ENCODE measurements around the gene MMP28.

Gene MMP28

GRCh38 chr17:35799942-35800341 is 4.5 kb upstream of the MMP28 start:
- DNase-seq: no peak
- H3K27me3 ChIP-seq (replicated peaks; ENCODE audit: control insufficient read depth, insufficient read depth, low read length, poor library complexity, severe bottlenecking): peaks cover 3% of the 10 kb centered on the region
- no peak overlapping the region for H3K27ac ChIP-seq (ENCODE audit: insufficient read depth, low read length, poor library complexity, severe bottlenecking)
- no peaks in the 10 kb centered on the region for H3K36me3 ChIP-seq (ENCODE audit: control insufficient read depth, insufficient read depth, low read length)
- H3K9me3 ChIP-seq (ENCODE audit: control insufficient read depth, low read length): no peaks in the 10 kb centered on the region
- H3K4me1 ChIP-seq (ENCODE audit: control insufficient read depth, insufficient read depth, low read length, poor library complexity, severe bottlenecking): peaks cover 7% of the 10 kb centered on the region
- no peak overlapping the region for H3K4me3 ChIP-seq (ENCODE audit: insufficient read depth, low read depth, low read length, poor library complexity, severe bottlenecking)

- Histone ChIP-seq H3K9me3 (ENCODE audit: control insufficient read depth, low read length) (no peaks in the 10 kb centered on the region), H3K4me3 (ENCODE audit: insufficient read depth, low read depth, low read length, poor library complexity, severe bottlenecking) (no peak overlapping the region), H3K4me1 (ENCODE audit: control insufficient read depth, insufficient read depth, low read length, poor library complexity, severe bottlenecking) (peaks cover 10% of the 10 kb centered on the region), H3K36me3 (ENCODE audit: control insufficient read depth, insufficient read depth, low read length) (no peaks in the 10 kb centered on the region), H3K27ac (ENCODE audit: insufficient read depth, low read length, poor library complexity, severe bottlenecking) (no peak overlapping the region), H3K27me3 (replicated peaks; ENCODE audit: control insufficient read depth, insufficient read depth, low read length, poor library complexity, severe bottlenecking) (peaks cover 9% of the 10 kb centered on the region)
- no peak for DNase-seq
Measured at GRCh38 chr17:35797918-35798317, 2.5 kb upstream of the MMP28 start.

GRCh38 chr17:35797370-35797769 is 1.9 kb upstream of the MMP28 start:
- H3K27me3 ChIP-seq (replicated peaks; ENCODE audit: control insufficient read depth, insufficient read depth, low read length, poor library complexity, severe bottlenecking): peaks cover 9% of the 10 kb centered on the region
- H3K27ac ChIP-seq (ENCODE audit: insufficient read depth, low read length, poor library complexity, severe bottlenecking): no peak overlapping the region
- no peaks in the 10 kb centered on the region for H3K9me3 ChIP-seq (ENCODE audit: control insufficient read depth, low read length)
- no peak for DNase-seq
- peaks cover 10% of the 10 kb centered on the region for H3K4me1 ChIP-seq (ENCODE audit: control insufficient read depth, insufficient read depth, low read length, poor library complexity, severe bottlenecking)
- H3K36me3 ChIP-seq (ENCODE audit: control insufficient read depth, insufficient read depth, low read length): no peaks in the 10 kb centered on the region
- H3K4me3 ChIP-seq (ENCODE audit: insufficient read depth, low read depth, low read length, poor library complexity, severe bottlenecking): no peak overlapping the region

GRCh38 chr17:35796942-35797341 is 1.5 kb upstream of the MMP28 start:
- Histone ChIP-seq H3K4me1 (ENCODE audit: control insufficient read depth, insufficient read depth, low read length, poor library complexity, severe bottlenecking) (peaks cover 10% of the 10 kb centered on the region), H3K9me3 (ENCODE audit: control insufficient read depth, low read length) (no peaks in the 10 kb centered on the region), H3K27me3 (replicated peaks; ENCODE audit: control insufficient read depth, insufficient read depth, low read length, poor library complexity, severe bottlenecking) (peaks cover 9% of the 10 kb centered on the region), H3K36me3 (ENCODE audit: control insufficient read depth, insufficient read depth, low read length) (no peaks in the 10 kb centered on the region), H3K4me3 (ENCODE audit: insufficient read depth, low read depth, low read length, poor library complexity, severe bottlenecking) (no peak overlapping the region), H3K27ac (ENCODE audit: insufficient read depth, low read length, poor library complexity, severe bottlenecking) (no peak overlapping the region)
- no peak for DNase-seq

GRCh38 chr17:35795871-35796265 is 427 bp upstream of the MMP28 start:
- H3K4me1 ChIP-seq (ENCODE audit: control insufficient read depth, insufficient read depth, low read length, poor library complexity, severe bottlenecking): peaks cover 10% of the 10 kb centered on the region
- peaks cover 9% of the 10 kb centered on the region for H3K27me3 ChIP-seq (replicated peaks; ENCODE audit: control insufficient read depth, insufficient read depth, low read length, poor library complexity, severe bottlenecking)

GRCh38 chr17:35793257-35793656 is 2.2 kb downstream of the MMP28 start:
- no peak for DNase-seq
- no peak overlapping the region for H3K4me3 ChIP-seq (ENCODE audit: insufficient read depth, low read depth, low read length, poor library complexity, severe bottlenecking)
- H3K27me3 ChIP-seq (replicated peaks; ENCODE audit: control insufficient read depth, insufficient read depth, low read length, poor library complexity, severe bottlenecking): peaks cover 9% of the 10 kb centered on the region
- no peaks in the 10 kb centered on the region for H3K36me3 ChIP-seq (ENCODE audit: control insufficient read depth, insufficient read depth, low read length)
- H3K4me1 ChIP-seq (ENCODE audit: control insufficient read depth, insufficient read depth, low read length, poor library complexity, severe bottlenecking): peaks cover 10% of the 10 kb centered on the region
- no peaks in the 10 kb centered on the region for H3K9me3 ChIP-seq (ENCODE audit: control insufficient read depth, low read length)
- H3K27ac ChIP-seq (ENCODE audit: insufficient read depth, low read length, poor library complexity, severe bottlenecking): no peak overlapping the region

More at GRCh38 chr17:35795871-35796265, 427 bp upstream of the MMP28 start:
- Histone ChIP-seq H3K9me3 (ENCODE audit: control insufficient read depth, low read length) (no peaks in the 10 kb centered on the region), H3K36me3 (ENCODE audit: control insufficient read depth, insufficient read depth, low read length) (no peaks in the 10 kb centered on the region), H3K4me3 (ENCODE audit: insufficient read depth, low read depth, low read length, poor library complexity, severe bottlenecking) (peak overlapping the region; percentile 62), H3K27ac (ENCODE audit: insufficient read depth, low read length, poor library complexity, severe bottlenecking) (no peak overlapping the region)
- DNase-seq: no peak

GRCh38 chr17:35791681-35792350 is 3.6 kb downstream of the MMP28 start:
- H3K9me3 ChIP-seq (ENCODE audit: control insufficient read depth, low read length): no peaks in the 10 kb centered on the region
- no peak overlapping the region for H3K27ac ChIP-seq (ENCODE audit: insufficient read depth, low read length, poor library complexity, severe bottlenecking)
- H3K36me3 ChIP-seq (ENCODE audit: control insufficient read depth, insufficient read depth, low read length): no peaks in the 10 kb centered on the region
- DNase-seq: no peak
- peaks cover 9% of the 10 kb centered on the region for H3K27me3 ChIP-seq (replicated peaks; ENCODE audit: control insufficient read depth, insufficient read depth, low read length, poor library complexity, severe bottlenecking)
- H3K4me1 ChIP-seq (ENCODE audit: control insufficient read depth, insufficient read depth, low read length, poor library complexity, severe bottlenecking): peaks cover 10% of the 10 kb centered on the region
- H3K4me3 ChIP-seq (ENCODE audit: insufficient read depth, low read depth, low read length, poor library complexity, severe bottlenecking): no peak overlapping the region

GRCh38 chr17:35790841-35791240 is 4.6 kb downstream of the MMP28 start:
- peaks cover 6% of the 10 kb centered on the region for H3K27me3 ChIP-seq (replicated peaks; ENCODE audit: control insufficient read depth, insufficient read depth, low read length, poor library complexity, severe bottlenecking)
- no peak overlapping the region for H3K4me3 ChIP-seq (ENCODE audit: insufficient read depth, low read depth, low read length, poor library complexity, severe bottlenecking)
- DNase-seq: no peak
- H3K27ac ChIP-seq (ENCODE audit: insufficient read depth, low read length, poor library complexity, severe bottlenecking): no peak overlapping the region
- no peaks in the 10 kb centered on the region for H3K9me3 ChIP-seq (ENCODE audit: control insufficient read depth, low read length)
- H3K4me1 ChIP-seq (ENCODE audit: control insufficient read depth, insufficient read depth, low read length, poor library complexity, severe bottlenecking): peaks cover 9% of the 10 kb centered on the region
- H3K36me3 ChIP-seq (ENCODE audit: control insufficient read depth, insufficient read depth, low read length): no peaks in the 10 kb centered on the region

- DNase-seq: no peak
- H3K4me3 ChIP-seq (ENCODE audit: insufficient read depth, low read depth, low read length, poor library complexity, severe bottlenecking): no peak overlapping the region
- H3K9me3 ChIP-seq (ENCODE audit: control insufficient read depth, low read length): no peaks in the 10 kb centered on the region
- H3K36me3 ChIP-seq (ENCODE audit: control insufficient read depth, insufficient read depth, low read length): no peaks in the 10 kb centered on the region
- no peaks in the 10 kb centered on the region for H3K4me1 ChIP-seq (ENCODE audit: control insufficient read depth, insufficient read depth, low read length, poor library complexity, severe bottlenecking)
- H3K27me3 ChIP-seq (replicated peaks; ENCODE audit: control insufficient read depth, insufficient read depth, low read length, poor library complexity, severe bottlenecking): no peaks in the 10 kb centered on the region
- H3K27ac ChIP-seq (ENCODE audit: insufficient read depth, low read length, poor library complexity, severe bottlenecking): no peak overlapping the region
Measured at GRCh38 chr17:35788477-35789368, 6.7 kb downstream of the MMP28 start.

GRCh38 chr17:35786941-35787432 is 8.5 kb downstream of the MMP28 start:
- Histone ChIP-seq H3K4me3 (ENCODE audit: insufficient read depth, low read depth, low read length, poor library complexity, severe bottlenecking) (no peak overlapping the region), H3K27me3 (replicated peaks; ENCODE audit: control insufficient read depth, insufficient read depth, low read length, poor library complexity, severe bottlenecking) (no peaks in the 10 kb centered on the region), H3K4me1 (ENCODE audit: control insufficient read depth, insufficient read depth, low read length, poor library complexity, severe bottlenecking) (no peaks in the 10 kb centered on the region), H3K9me3 (ENCODE audit: control insufficient read depth, low read length) (no peaks in the 10 kb centered on the region), H3K36me3 (ENCODE audit: control insufficient read depth, insufficient read depth, low read length) (no peaks in the 10 kb centered on the region), H3K27ac (ENCODE audit: insufficient read depth, low read length, poor library complexity, severe bottlenecking) (no peak overlapping the region)
- DNase-seq: no peak
